GM23338 (cell line): ENCODE results near the gene COL5A2. TPM values are rescaled to one million over a fixed set of nuclear protein-coding genes. Genes with fewer than 3 reads are reported as not detected.

Source experiments
- ATAC-seq: fragments of 200-7000 bp; cut with Tn5 transposase; 3 replicates; pipeline ENCODE4 v1.9.1; 2020
- DNase-seq: peaks from one replicate; pipeline ENCODE4 v3.0.0-alpha.2; 2015; ENCODE audit warnings: low spot score
- H2AFZ ChIP-seq: fragments of 200-600 bp; sonication (generic); 2 replicates; pipeline ENCODE4 v1.8.0; 2016; ENCODE audit warnings: antibody characterized with exemption, mild to moderate bottlenecking, moderate library complexity
- H3F3A ChIP-seq: fragments of 200-600 bp; sonication (generic); replicated peaks from 2 replicates; pipeline ENCODE4 v1.8.0; 2017; ENCODE audit warnings: antibody characterized with exemption, mixed run types, low read depth
- H3K27ac ChIP-seq: fragments of 200-600 bp; sonication (generic); 2 replicates; pipeline ENCODE4 v1.6.1; 2016; ENCODE audit warnings: low read depth
- H3K27me3 ChIP-seq: fragments of 200-600 bp; sonication (generic); 2 replicates; pipeline ENCODE4 v1.8.0; 2016; ENCODE audit warnings: mild to moderate bottlenecking, mixed run types, moderate library complexity; ENCODE audit not compliant: insufficient read depth
- H3K36me3 ChIP-seq: fragments of 200-600 bp; sonication (generic); 2 replicates; pipeline ENCODE4 v1.8.0; 2016; ENCODE audit warnings: mild to moderate bottlenecking; ENCODE audit not compliant: insufficient read depth
- H3K4me1 ChIP-seq: fragments of 200-600 bp; sonication (generic); 2 replicates; pipeline ENCODE4 v1.8.0; 2016; ENCODE audit warnings: mild to moderate bottlenecking, moderate library complexity; ENCODE audit not compliant: insufficient read depth
- H3K4me2 ChIP-seq: fragments of 200-600 bp; sonication (generic); 2 replicates; pipeline ENCODE4 v1.7.1; 2017; ENCODE audit warnings: mixed run types
- H3K4me3 ChIP-seq: fragments of 200-600 bp; sonication (generic); 2 replicates; pipeline ENCODE4 v1.6.1; 2016; ENCODE audit warnings: mixed run types
- H3K79me2 ChIP-seq: fragments of 200-600 bp; sonication (generic); replicated peaks from 2 replicates; pipeline ENCODE4 v1.8.0; 2017; ENCODE audit warnings: mild to moderate bottlenecking; ENCODE audit not compliant: insufficient read depth
- H3K9me2 ChIP-seq: fragments of 200-600 bp; sonication (generic); 2 replicates; pipeline ENCODE4 v1.8.0; 2017; ENCODE audit not compliant: insufficient read depth
- H4K20me1 ChIP-seq: fragments of 200-600 bp; sonication (generic); replicated peaks from 2 replicates; pipeline ENCODE4 v1.8.0; 2017; ENCODE audit warnings: mild to moderate bottlenecking; ENCODE audit not compliant: insufficient read depth
- H3K27ac Mint-ChIP-seq: 2 replicates; pipeline ENCODE4 v1.8.0; 2020; ENCODE audit warnings: inconsistent platforms, mild to moderate bottlenecking, moderate library complexity, mixed read lengths
- H3K27me3 Mint-ChIP-seq: 3 replicates; pipeline ENCODE4 v1.8.0; 2022; ENCODE audit warnings: low read depth, mild to moderate bottlenecking, moderate library complexity, mixed read lengths, inconsistent platforms; ENCODE audit not compliant: insufficient read depth, poor library complexity
- H3K36me3 Mint-ChIP-seq: 3 replicates; pipeline ENCODE4 v1.8.0; 2021; ENCODE audit warnings: low read depth, mild to moderate bottlenecking, inconsistent platforms, moderate library complexity, mixed read lengths
- H3K4me1 Mint-ChIP-seq: 3 replicates; pipeline ENCODE4 v1.8.0; 2020; ENCODE audit warnings: mild to moderate bottlenecking, inconsistent platforms, mixed read lengths
- H3K4me3 Mint-ChIP-seq: 3 replicates; pipeline ENCODE4 v1.8.0; 2021; ENCODE audit warnings: moderate library complexity, mild to moderate bottlenecking, inconsistent platforms, mixed read lengths
- H3K9me3 Mint-ChIP-seq: 3 replicates; pipeline ENCODE4 v1.8.0; 2020; ENCODE audit warnings: moderate library complexity, mild to moderate bottlenecking, inconsistent platforms, mixed read lengths
- CREB1 ChIP-seq: fragments of 250-450 bp; sonication (Bioruptor Pico); IDR thresholded peaks from 2 replicates; pipeline ENCODE4 v1.5.0; 2020; ENCODE audit warnings: low read depth, mild to moderate bottlenecking, moderate library complexity
- CTCF ChIP-seq, 2 experiments: fragments of 200-600 bp in 1 of 2; sonication (generic) in 1 of 2; conservative IDR thresholded peaks; 2 replicates each; pipeline versions ENCODE4 v1.5.1 to v1.6.1; 2016 to 2017; ENCODE audit warnings: antibody characterized with exemption in 2 of 2, low read depth in 2 of 2, mild to moderate bottlenecking in 2 of 2, moderate library complexity in 1 of 2
- EZH2 ChIP-seq: fragments of 200-600 bp; sonication (generic); IDR thresholded peaks from one replicate; pipeline ENCODE4 v1.8.0; 2017; ENCODE audit warnings: antibody characterized with exemption, mild to moderate bottlenecking, low read depth; ENCODE audit not compliant: unreplicated experiment
- EZH2phosphoT487 ChIP-seq: fragments of 200-600 bp; sonication (generic); IDR thresholded peaks from one replicate; pipeline ENCODE4 v1.8.1; 2018; ENCODE audit warnings: antibody characterized with exemption; ENCODE audit not compliant: unreplicated experiment
- STAT1 ChIP-seq: IDR thresholded peaks from one replicate; pipeline ENCODE4 v1.6.1; 2016; ENCODE audit warnings: antibody characterized with exemption; ENCODE audit not compliant: unreplicated experiment
- ZNF114 ChIP-seq: fragments of 250-450 bp; sonication (Bioruptor Pico); IDR thresholded peaks from 2 replicates; pipeline ENCODE4 v1.5.0; 2020; ENCODE audit warnings: mild to moderate bottlenecking, moderate library complexity
- ZNF331 ChIP-seq: fragments of 250-450 bp; sonication (Bioruptor Pico); IDR thresholded peaks from 2 replicates; pipeline ENCODE4 v1.5.0; 2020; ENCODE audit warnings: low read depth, mild to moderate bottlenecking, moderate library complexity
- ZNF462 ChIP-seq: fragments of 250-450 bp; sonication (Bioruptor Pico); IDR thresholded peaks from 2 replicates; pipeline ENCODE4 v1.5.0; 2020; ENCODE audit warnings: mild to moderate bottlenecking, moderate library complexity
- polyA plus RNA-seq: library from polyadenylated mRNA; unstranded; fragments of >200 nt; fragmentation: Nextera tagmentation; extraction: Ambion mirVana; gene quantifications from 2 replicates; pipeline ENCODE4 v1.2.1, GENCODE V29; 2016
- total RNA-seq: library from RNA; depleted of rRNA; stranded (reverse); fragments of >200 nt; shearing (Covaris generic); gene quantifications from 2 replicates; pipeline ENCODE4 v1.2.3, GENCODE V29; 2014
- TF ChIP-seq, protein P1 (sequence below): IDR thresholded peaks from 2 replicates; pipeline ENCODE4 v1.6.1; 2016; ENCODE audit warnings: antibody characterized with exemption

The COL5A2 gene
- total and polyA plus RNA-seq, 2 experiments from 2014 or later, result 6.7 to 19.7 TPM

GRCh38 chr2:189013031-189013430, 166.5 kb downstream of the COL5A2 start:
- H3K36me3 Mint-ChIP-seq, result no peaks in the 10 kb centered on the region
- Histone ChIP-seq H3F3A (no peaks in the 10 kb centered on the region), H3K36me3 (no peaks in the 10 kb centered on the region), H3K79me2 (no peaks in the 10 kb centered on the region), H3K4me3 (no peak overlapping the region), H3K27me3 (no peaks in the 10 kb centered on the region), H3K4me1 (peaks cover 5% of the 10 kb centered on the region; the same call in 1 of the 2 replicates), H4K20me1 (no peaks in the 10 kb centered on the region), H3K27ac (no peak overlapping the region), H2AFZ (no peak overlapping the region), H3K4me2 (no peak overlapping the region), H3K9me2 (no peaks in the 10 kb centered on the region)
- DNase-seq, result no peak
- TF ChIP-seq, protein P1, sequence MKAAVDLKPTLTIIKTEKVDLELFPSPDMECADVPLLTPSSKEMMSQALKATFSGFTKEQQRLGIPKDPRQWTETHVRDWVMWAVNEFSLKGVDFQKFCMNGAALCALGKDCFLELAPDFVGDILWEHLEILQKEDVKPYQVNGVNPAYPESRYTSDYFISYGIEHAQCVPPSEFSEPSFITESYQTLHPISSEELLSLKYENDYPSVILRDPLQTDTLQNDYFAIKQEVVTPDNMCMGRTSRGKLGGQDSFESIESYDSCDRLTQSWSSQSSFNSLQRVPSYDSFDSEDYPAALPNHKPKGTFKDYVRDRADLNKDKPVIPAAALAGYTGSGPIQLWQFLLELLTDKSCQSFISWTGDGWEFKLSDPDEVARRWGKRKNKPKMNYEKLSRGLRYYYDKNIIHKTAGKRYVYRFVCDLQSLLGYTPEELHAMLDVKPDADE, result no peak
- TF ChIP-seq ZNF462 (CRISPR knock-in tag), result no peak
- TF ChIP-seq ZNF114 (CRISPR knock-in tag), result no peak
- TF ChIP-seq EZH2phosphoT487, result no peak
- H3K9me3 Mint-ChIP-seq, result no peaks in the 10 kb centered on the region
- no peak overlapping the region for H3K4me3 Mint-ChIP-seq
- peaks cover 9% of the 10 kb centered on the region; the same call in 2 of the 3 replicates for H3K4me1 Mint-ChIP-seq
- no peak overlapping the region for H3K27ac Mint-ChIP-seq
- no peaks in the 10 kb centered on the region for H3K27me3 Mint-ChIP-seq
- ATAC-seq, result no peak

GRCh38 chr2:189012351-189012750, 167.2 kb downstream of the COL5A2 start:
- H3K79me2 ChIP-seq, result no peaks in the 10 kb centered on the region
- peaks cover 5% of the 10 kb centered on the region; the same call in 1 of the 2 replicates for H3K4me1 ChIP-seq
- no peaks in the 10 kb centered on the region for H4K20me1 ChIP-seq
- DNase-seq (no peak), ATAC-seq (no peak)
- no peaks in the 10 kb centered on the region for H3K36me3 Mint-ChIP-seq
- no peak overlapping the region for H2AFZ ChIP-seq
- H3K9me3 Mint-ChIP-seq, result no peaks in the 10 kb centered on the region
- H3K27me3 Mint-ChIP-seq, result no peaks in the 10 kb centered on the region
- no peak overlapping the region for H3K27ac Mint-ChIP-seq
- no peak overlapping the region for H3K4me2 ChIP-seq
- no peak overlapping the region for H3K27ac ChIP-seq
- H3F3A ChIP-seq, result no peaks in the 10 kb centered on the region
- no peaks in the 10 kb centered on the region for H3K27me3 ChIP-seq
- no peak overlapping the region for H3K4me3 Mint-ChIP-seq
- H3K4me3 ChIP-seq, result no peak overlapping the region
- no peaks in the 10 kb centered on the region for H3K36me3 ChIP-seq
- peaks cover 9% of the 10 kb centered on the region; the same call in 2 of the 3 replicates for H3K4me1 Mint-ChIP-seq
- no peaks in the 10 kb centered on the region for H3K9me2 ChIP-seq
- TF ChIP-seq CREB1 (no peak), EZH2 (no peak), ZNF114 (CRISPR knock-in tag) (no peak), CTCF (conservative IDR thresholded peaks at IDR 0.05; ENCODE audit: low read depth in 2 of 2) (no peak), ZNF331 (CRISPR knock-in tag) (no peak), STAT1 (no peak), EZH2phosphoT487 (no peak)
